NCI-H510A (cell line): ENCODE measurements around the gene LRP2BP.

ENCODE experiments used
- DNase-seq: peaks from one replicate; lab custom pipeline; 2025; lab: John Stamatoyannopoulos, UW

LRP2BP gene

GRCh38 chr4:185395238-185395955 is at the start of gene LRP2BP:
Gene LRP2BP (minus strand): TSS chr4:185395924. CDS start chr4:185378186, 17,738 bp downstream.
- no peak for DNase-seq

GRCh38 chr4:185445209-185445608 is 49.5 kb upstream of the LRP2BP start:
- no peak for DNase-seq

DNA sequence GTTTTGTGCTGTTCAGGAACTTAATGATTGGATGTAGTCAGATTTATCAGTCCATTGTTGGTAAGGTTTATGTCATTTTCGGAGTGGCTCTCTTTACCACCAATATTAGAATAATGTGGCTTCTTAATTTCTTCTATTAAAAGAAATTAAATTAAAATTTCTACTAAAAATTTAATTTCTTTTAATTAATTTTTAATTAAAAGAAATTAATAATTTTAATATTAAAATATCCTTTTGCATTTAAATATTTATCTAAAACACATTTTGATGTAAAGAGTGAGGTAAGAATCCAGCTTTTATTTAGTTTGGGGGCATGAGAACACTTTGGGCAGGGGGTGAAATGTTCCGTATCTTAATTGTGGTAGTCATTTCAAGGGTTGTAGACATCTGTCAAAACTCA is 45.8 kb upstream of the LRP2BP start:
- no peak for DNase-seq

GRCh38 chr4:185437809-185438208 is 42.1 kb upstream of the LRP2BP start:
- no peak for DNase-seq

DNA sequence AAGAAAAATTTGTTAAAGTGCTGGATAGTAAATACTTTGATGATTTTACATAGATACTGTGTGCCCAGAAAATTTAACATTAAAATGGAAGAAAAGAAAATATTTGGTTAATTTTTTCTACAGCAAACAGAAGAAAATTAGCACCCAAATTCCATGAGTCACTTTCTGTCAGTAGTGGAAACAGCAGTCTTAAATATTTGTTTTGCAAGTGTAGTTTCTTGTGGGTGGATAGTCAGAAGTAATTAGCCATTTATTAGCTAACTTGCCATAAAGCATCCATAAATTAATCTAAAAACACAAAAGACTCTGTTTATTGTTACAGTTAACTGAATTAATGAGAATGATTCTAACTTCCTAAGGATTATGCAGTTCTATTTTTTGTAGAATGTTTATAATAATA is 39.7 kb upstream of the LRP2BP start:
- no peak for DNase-seq

DNA sequence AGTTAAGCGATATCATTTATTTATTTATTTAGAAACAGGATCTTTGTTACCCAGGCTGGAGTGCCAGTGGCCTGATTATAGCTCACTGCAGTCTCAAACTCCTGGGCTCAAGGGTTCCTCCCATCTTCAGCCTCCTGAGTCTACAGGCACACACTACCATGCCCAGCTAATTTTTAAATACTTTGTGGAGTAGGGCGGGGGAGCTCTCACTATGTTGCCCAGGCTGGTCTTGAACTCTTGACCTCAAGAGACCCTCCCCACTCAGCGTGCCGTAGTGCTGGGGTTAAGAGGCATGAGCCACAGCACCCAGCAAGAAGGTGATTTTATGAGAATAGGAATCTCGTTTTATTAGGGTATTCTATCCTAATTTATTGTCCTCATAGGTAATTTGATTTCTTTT is 33.9 kb upstream of the LRP2BP start:
- DNase-seq = no peak

DNA sequence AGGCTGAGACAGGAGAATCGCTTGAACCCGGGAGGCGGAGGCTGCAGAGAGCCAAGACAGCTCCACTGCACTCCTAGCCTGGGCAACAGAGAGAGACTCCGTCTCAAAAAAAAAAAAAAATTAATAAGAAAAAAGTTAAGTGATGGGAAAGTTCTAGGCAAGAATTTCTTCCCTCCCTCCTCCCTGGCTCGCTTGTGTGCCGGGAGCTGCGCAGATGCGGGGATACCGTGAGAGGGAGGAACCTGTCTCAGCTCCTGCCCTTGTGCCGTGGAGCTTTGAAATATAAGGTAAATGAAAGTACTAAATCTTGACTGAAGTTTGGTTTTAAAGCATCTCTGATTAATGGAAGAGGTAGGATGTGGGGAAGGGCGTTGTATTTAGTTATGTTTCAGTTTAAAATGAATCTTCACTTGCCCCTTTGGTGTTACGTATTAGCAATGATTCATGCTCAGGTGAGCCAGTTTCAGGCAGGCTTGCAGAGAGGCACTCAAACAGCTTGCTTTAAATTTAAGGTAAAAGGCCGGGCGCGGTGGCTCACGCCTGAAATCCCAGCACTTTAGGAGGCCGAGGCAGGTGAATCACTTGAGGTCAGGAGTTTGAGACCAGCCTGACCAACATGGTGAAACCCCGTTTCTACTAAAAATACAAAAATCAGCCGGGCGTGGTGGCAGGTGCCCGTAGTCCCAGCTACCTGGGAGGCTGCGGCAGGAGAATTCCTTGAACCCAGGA is 31.4 kb upstream of the LRP2BP start:
- no peak for DNase-seq

- peak; percentile 62 for DNase-seq
Measured at GRCh38 chr4:185425647-185426352, 30.1 kb upstream of the LRP2BP start, which contains the start of gene UFSP2. Gene UFSP2 (minus strand): TSS chr4:185425964. CDS start chr4:185425868, 96 bp downstream.

DNA sequence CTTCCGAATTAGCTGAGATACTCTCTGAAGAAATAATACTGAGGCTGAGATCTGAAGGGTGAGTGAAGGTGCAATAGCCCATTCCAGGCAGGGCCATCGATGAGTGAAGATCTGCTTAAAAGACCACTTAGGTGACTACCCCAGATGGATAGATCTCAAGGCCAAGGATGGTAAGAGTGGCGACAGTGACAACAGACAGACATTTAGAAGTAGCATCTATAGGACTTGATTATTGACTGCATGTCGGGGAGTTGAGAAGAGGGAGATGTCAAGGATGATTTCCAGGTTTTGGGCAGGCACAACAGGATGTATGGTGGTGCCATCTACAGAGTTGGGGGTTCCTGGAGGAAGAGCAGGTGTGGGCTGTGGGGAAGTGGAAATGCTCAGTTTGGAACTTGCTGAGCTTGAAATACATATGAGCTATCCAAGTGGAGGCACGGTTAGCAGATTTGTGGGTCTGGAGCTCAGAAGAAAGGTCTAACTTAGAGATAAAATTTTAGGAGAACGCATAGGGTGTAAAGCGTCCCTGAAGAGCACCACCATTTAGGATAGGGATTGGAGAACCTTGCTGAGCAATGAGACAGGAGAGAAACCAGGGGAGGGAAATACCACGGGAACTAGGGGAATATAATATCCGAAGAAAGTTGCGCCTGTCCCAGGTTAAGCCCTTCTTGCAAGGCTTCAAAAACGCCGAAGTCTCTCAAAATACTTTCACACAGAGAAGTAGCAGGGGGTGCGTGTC is 29.4 kb upstream of the LRP2BP start:
- DNase-seq = no peak

- DNase-seq = no peak
Measured at GRCh38 chr4:185421366-185422124, 25.8 kb upstream of the LRP2BP start.

GRCh38 chr4:185416955-185417354 is 21.2 kb upstream of the LRP2BP start:
- no peak for DNase-seq

DNA sequence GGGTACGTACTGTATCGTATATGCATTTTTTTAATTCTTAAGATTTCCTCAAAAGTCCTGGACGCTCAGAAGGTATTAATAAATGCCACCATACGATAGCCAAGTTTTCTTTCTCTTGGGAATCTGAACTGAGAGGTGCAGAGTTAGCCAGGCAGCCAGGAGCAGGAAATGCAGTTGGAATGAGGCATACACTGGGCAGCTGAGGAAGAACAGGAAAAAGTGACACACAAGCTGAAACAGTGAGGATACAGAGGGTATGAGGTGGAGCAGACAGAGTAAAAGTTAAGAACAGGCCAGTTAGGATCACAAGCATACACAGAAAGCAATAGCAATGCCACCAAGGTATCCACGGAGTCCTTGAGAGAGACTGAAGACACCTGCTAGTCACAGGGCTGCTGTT is 16.7 kb upstream of the LRP2BP start:
- no peak for DNase-seq

DNA sequence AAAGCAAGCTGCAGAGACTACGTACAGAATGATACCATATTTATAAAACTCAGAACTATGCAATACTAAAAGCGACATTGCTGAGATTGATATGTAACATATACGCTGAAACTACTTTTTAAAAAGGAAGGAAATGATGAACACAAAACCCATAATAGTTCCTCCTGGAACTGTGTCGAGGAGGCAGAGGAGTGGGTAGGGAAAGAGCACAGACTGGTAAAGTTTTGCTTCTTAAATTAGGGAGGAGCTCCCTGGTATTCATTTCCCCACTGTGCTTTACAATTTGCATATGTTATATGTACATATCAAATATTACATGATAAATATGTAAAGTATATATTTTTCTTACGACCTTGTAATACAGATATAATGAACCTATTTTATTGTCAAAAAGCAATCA is 16.1 kb upstream of the LRP2BP start:
- no peak for DNase-seq

- DNase-seq = no peak
Measured at GRCh38 chr4:185408432-185408831, 12.7 kb upstream of the LRP2BP start.

DNA sequence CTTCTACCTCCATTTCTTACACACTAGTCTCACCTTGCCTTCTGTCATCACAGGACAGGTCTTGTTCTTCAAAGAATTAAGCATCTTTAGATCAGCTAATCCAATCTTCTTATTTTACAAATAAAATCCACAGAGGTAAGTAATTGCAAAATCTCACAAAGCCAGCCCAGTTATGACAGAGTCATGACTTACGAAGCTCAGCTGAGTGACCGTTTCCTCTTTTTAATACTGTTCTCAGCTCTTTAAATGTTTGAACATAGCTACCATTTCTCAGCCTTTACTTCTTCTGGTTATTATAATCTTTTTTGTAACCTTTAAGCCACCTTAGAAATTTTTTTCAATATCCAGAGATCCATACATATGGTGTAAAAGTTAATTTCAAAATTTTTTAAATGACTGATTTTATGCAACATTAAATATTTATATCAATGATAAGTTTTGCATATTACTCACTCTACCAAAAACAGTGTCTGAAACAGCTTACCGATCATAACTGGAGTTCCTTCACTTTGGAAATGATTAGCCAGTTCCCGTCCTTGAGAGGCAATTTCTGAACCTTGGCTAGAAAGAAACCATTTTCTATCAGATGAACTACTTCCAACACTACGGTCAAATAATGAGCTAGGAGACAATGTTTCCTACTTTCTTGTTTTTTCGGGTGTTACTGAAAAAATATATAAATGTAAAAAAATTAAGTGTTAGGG is 9.7 kb upstream of the LRP2BP start:
- DNase-seq = no peak

GRCh38 chr4:185404031-185404430 is 8.3 kb upstream of the LRP2BP start:
- DNase-seq = no peak

DNA sequence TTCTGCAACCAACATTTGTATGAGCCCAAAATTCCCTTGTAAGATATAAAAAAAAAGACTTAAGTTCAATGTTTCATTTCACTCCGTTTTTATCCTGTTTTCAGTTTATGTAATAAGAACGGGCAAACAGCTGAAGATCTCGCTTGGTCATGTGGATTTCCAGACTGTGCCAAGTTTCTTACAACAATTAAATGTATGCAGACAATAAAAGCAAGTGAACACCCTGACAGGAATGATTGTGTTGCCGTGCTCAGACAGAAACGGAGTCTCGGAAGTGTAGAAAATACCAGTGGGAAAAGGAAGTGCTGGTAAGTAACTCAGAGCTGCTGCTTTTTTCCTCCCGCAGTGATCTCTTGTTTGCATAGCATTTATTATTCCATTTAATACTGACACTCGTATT is 3.7 kb upstream of the LRP2BP start:
- no peak for DNase-seq

- DNase-seq = no peak
Measured at GRCh38 chr4:185398618-185399017, 2.9 kb upstream of the LRP2BP start.

- peak; percentile 13 for DNase-seq
Measured at GRCh38 chr4:185396724-185397385, 1.1 kb upstream of the LRP2BP start, which contains the start of gene ANKRD37. Gene ANKRD37 (plus strand): TSS chr4:185396841. CDS start chr4:185396924, 83 bp downstream.
